GM23248 (cell line): ENCODE measurements around the gene POC1A.

Experiments
- EZH2 ChIP-seq: fragments of 200-600 bp; sonication (generic); IDR thresholded peaks from 2 replicates; pipeline ENCODE4 v1.6.1; 2018; ENCODE audit warnings: antibody characterized with exemption, mild to moderate bottlenecking; ENCODE audit not compliant: insufficient read depth, poor library complexity, severe bottlenecking
- EZH2phosphoT487 ChIP-seq: fragments of 200-600 bp; sonication (generic); IDR thresholded peaks from 2 replicates; pipeline ENCODE4 v1.6.1; 2018; ENCODE audit warnings: antibody characterized with exemption, moderate library complexity, mild to moderate bottlenecking, low read depth; ENCODE audit not compliant: insufficient read depth

- TF ChIP-seq EZH2 (no peak), EZH2phosphoT487 (no peak)
Measured at GRCh38 chr3:52099001-52099401, 55.2 kb downstream of the POC1A start.
